Globus pallidus (tissue), 1 donor: ENCODE measurements around the gene VPS35L.

Source experiments
- DNase-seq: peaks from one replicate; pipeline ENCODE4 v3.0.0-alpha.2; 2015; ENCODE audit warnings: low spot score

Gene VPS35L

GRCh38 chr16:19555186-19555937 lies at the start of gene VPS35L:
VPS35L (plus strand) TSS chr16:19555703; CDS start chr16:19555730, 27 bp downstream.
- peak; percentile 98 for DNase-seq

- DNase-seq: no peak
These were observed 48.5 kb upstream of the VPS35L start for GRCh38 chr16:19506965-19507364.

- DNase-seq: no peak
These were observed 47.6 kb upstream of the VPS35L start for GRCh38 chr16:19507867-19508266.

- no peak for DNase-seq
These were observed 43.2 kb upstream of the VPS35L start for GRCh38 chr16:19512297-19512696.

- DNase-seq: peak; percentile 33
These were observed 42.0 kb upstream of the VPS35L start for GRCh38 chr16:19513377-19514053.

GRCh38 chr16:19515757-19516156 lies 39.7 kb upstream of the VPS35L start:
- no peak for DNase-seq

GRCh38 chr16:19517424-19518089 lies 37.9 kb upstream of the VPS35L start:
- DNase-seq: no peak

GRCh38 chr16:19518388-19518787 lies 37.1 kb upstream of the VPS35L start:
- no peak for DNase-seq

- DNase-seq: no peak
These were observed 34.6 kb upstream of the VPS35L start for GRCh38 chr16:19520861-19521331.

- DNase-seq: peak; percentile 97
These were observed 33.8 kb upstream of the VPS35L start, which contains the start of gene GDE1 for GRCh38 chr16:19521471-19522396. GDE1 (minus strand) TSS chr16:19522098; CDS start chr16:19521964, 134 bp downstream.

GRCh38 chr16:19522397-19522732 lies 33.1 kb upstream of the VPS35L start:
- no peak for DNase-seq

GRCh38 chr16:19522760-19523159 lies 32.7 kb upstream of the VPS35L start:
- DNase-seq: no peak

GRCh38 chr16:19523184-19523558 lies 32.3 kb upstream of the VPS35L start:
- no peak for DNase-seq

GRCh38 chr16:19523559-19524355 lies 31.7 kb upstream of the VPS35L start, which contains the start of gene CCP110:
CCP110 (plus strand) TSS chr16:19523942; CDS start chr16:19527882, 3,940 bp downstream.
- DNase-seq: peak; percentile 99

- DNase-seq: no peak
These were observed 31.2 kb upstream of the VPS35L start for GRCh38 chr16:19524356-19524615.

- peak; percentile 70 for DNase-seq
These were observed 30.7 kb upstream of the VPS35L start for GRCh38 chr16:19524616-19525384.

- DNase-seq: no peak
These were observed 30.1 kb upstream of the VPS35L start for GRCh38 chr16:19525385-19525723.

GRCh38 chr16:19527161-19527560 lies 28.3 kb upstream of the VPS35L start:
- peak; percentile 20 for DNase-seq

- peak; percentile 31 for DNase-seq
These were observed 26.8 kb upstream of the VPS35L start for GRCh38 chr16:19528666-19529065.

- DNase-seq: peak; percentile 91
These were observed 22.9 kb upstream of the VPS35L start for GRCh38 chr16:19532601-19533000.
